Body of pancreas (tissue), 4 donors: ENCODE results near the gene SNRNP25. TPM values are rescaled to one million over a fixed set of nuclear protein-coding genes. Genes with fewer than 3 reads are reported as not detected.

Experiments
- ATAC-seq: fragments of 150-250 bp; one replicate; pipeline ENCODE4 v1.9.1; 2016
- DNase-seq, 4 donors: peaks; one replicate each; pipeline ENCODE4 v3.0.0-alpha.2; 2019
- H3K27ac ChIP-seq, 4 donors: fragments of 200-600 bp; sonication (generic); 1 replicate in 3 of 4; 2 replicates in 1 of 4; pipeline versions ENCODE4 v1.5.1 to v1.6.1; 2016 to 2019; ENCODE audit warnings: mild to moderate bottlenecking in 1 of 4, mixed read lengths in 1 of 4, moderate library complexity in 1 of 4
- H3K27me3 ChIP-seq, 2 donors: fragments of 200-600 bp; sonication (generic); one replicate each; pipeline ENCODE4 v1.6.0; 2016; ENCODE audit warnings: mild to moderate bottlenecking in 1 of 2
- H3K36me3 ChIP-seq, 2 donors: fragments of 200-600 bp; sonication (generic); replicated peaks in 1 of 2; 2 replicates each; pipeline ENCODE4 v1.5.1; 2016; ENCODE audit warnings: low read depth in 2 of 2; ENCODE audit not compliant: insufficient read depth in 1 of 2
- H3K4me1 ChIP-seq: fragments of 200-600 bp; sonication (generic); one replicate; pipeline ENCODE4 v1.6.0; 2016
- H3K4me3 ChIP-seq, 2 donors: fragments of 200-600 bp; sonication (generic); 1 replicate in 1 of 2; 2 replicates in 1 of 2; pipeline ENCODE4 v1.5.1; 2016 to 2019
- H3K9me3 ChIP-seq, 3 donors: fragments of 200-600 bp; sonication (generic); 1 replicate in 2 of 3; 2 replicates in 1 of 3; pipeline ENCODE4 v1.5.1; 2016
- CTCF ChIP-seq, 7 experiments: fragments of 450-650 bp in 4 of 7; fragments of 200-600 bp in 3 of 7; sonication (generic) in 3 of 7; IDR thresholded peaks; one replicate each; pipeline ENCODE4 v1.5.1; 2016 to 2019; ENCODE audit warnings: antibody characterized with exemption in 7 of 7
- POLR2A ChIP-seq, 3 donors: fragments of 450-650 bp; IDR thresholded peaks; one replicate each; pipeline ENCODE4 v1.6.1; 2016; ENCODE audit warnings: antibody characterized with exemption in 3 of 3, mild to moderate bottlenecking in 2 of 3
- WGBS, 2 donors: methylation state at CpG; one replicate each; pipeline ENCODE4 v1.1.5; 2017; 5-methylcytosine and 5-hydroxymethylcytosine counted together
- intact Hi-C: fragments of 100-400 bp; cut with DNase I; formaldehyde crosslinking; loops from one replicate; pipeline ENCODE4 v1.15.1; 2023
- total RNA-seq, 2 donors: library from RNA; depleted of rRNA; stranded (reverse); fragments of >200 nt; gene quantifications; one replicate each; pipeline ENCODE4 v1.1.0, GENCODE V29; 2016

Gene SNRNP25
- total RNA-seq, 2 donors from 2014 or later = 13.2 to 13.5 TPM

- no peaks in the 10 kb centered on the region for H3K36me3 ChIP-seq
- no peaks in the 10 kb centered on the region for H3K9me3 ChIP-seq
- DNase-seq (no peak), ATAC-seq (no peak)
- TF ChIP-seq POLR2A (IDR thresholded peaks at IDR 0.05) (no peak), CTCF (IDR thresholded peaks at IDR 0.05) (no peak)
- H3K4me1 ChIP-seq = peaks cover 42% of the 10 kb centered on the region
- H3K27me3 ChIP-seq = no peaks in the 10 kb centered on the region
- intact Hi-C loops = no loop called here
- no peak overlapping the region for H3K27ac ChIP-seq
- WGBS, 2 donors = 86 to 90% methylated on average over 7 to 27 of the region's 27 CpGs
- no peak overlapping the region for H3K4me3 ChIP-seq
Measured at GRCh38 chr16:67884-68789, 14.5 kb downstream of the SNRNP25 start.

- H3K4me3 ChIP-seq = no peak overlapping the region
- no peak for TF ChIP-seq CTCF (IDR thresholded peaks at IDR 0.05)
- no peak for TF ChIP-seq POLR2A (IDR thresholded peaks at IDR 0.05)
- 76 to 100% methylated on average over 2 to 8 of the region's 8 CpGs for WGBS, 2 donors
- no peaks in the 10 kb centered on the region for H3K36me3 ChIP-seq
- no peak overlapping the region for H3K27ac ChIP-seq
- ATAC-seq (no peak), DNase-seq (no peak)
- peaks cover 43% of the 10 kb centered on the region for H3K4me1 ChIP-seq
- intact Hi-C loops = no loop called here
- H3K9me3 ChIP-seq = no peaks in the 10 kb centered on the region
- H3K27me3 ChIP-seq = no peaks in the 10 kb centered on the region
Measured at GRCh38 chr16:69181-69580, 15.6 kb downstream of the SNRNP25 start.

GRCh38 chr16:71210-71539, 17.5 kb downstream of the SNRNP25 start:
- intact Hi-C loops = no loop called here
- H3K36me3 ChIP-seq = no peaks in the 10 kb centered on the region
- no peak for DNase-seq
- no peaks in the 10 kb centered on the region for H3K9me3 ChIP-seq
- H3K27ac ChIP-seq = peak overlapping the region; percentile 70 to 88 (median 85)
- no peak overlapping the region for H3K4me3 ChIP-seq
- no peaks in the 10 kb centered on the region for H3K27me3 ChIP-seq
- 40% methylated on average over 5 of the region's 5 CpGs; no CpG with 5 or more reads in 1 of the 2 donors for WGBS, 2 donors
- peaks cover 41% of the 10 kb centered on the region for H3K4me1 ChIP-seq
- TF ChIP-seq POLR2A (IDR thresholded peaks at IDR 0.05) (no peak), CTCF (IDR thresholded peaks at IDR 0.05) (no peak)
- no peak for ATAC-seq

- peak; percentile 68 to 86 (median 82) for DNase-seq
- ATAC-seq = peak; percentile 55
- H3K4me3 ChIP-seq = peak overlapping the region in 1 of 2 donors; percentile 38
- H3K27ac ChIP-seq = peak overlapping the region; percentile 70 to 88 (median 85)
- 0 to 11% methylated on average over 7 to 54 of the region's 57 CpGs for WGBS, 2 donors
- peaks cover 46% of the 10 kb centered on the region for H3K4me1 ChIP-seq
- H3K9me3 ChIP-seq = no peaks in the 10 kb centered on the region
- H3K27me3 ChIP-seq = no peaks in the 10 kb centered on the region
- intact Hi-C loops = no loop called here
- H3K36me3 ChIP-seq = no peaks in the 10 kb centered on the region
- TF ChIP-seq CTCF (IDR thresholded peaks at IDR 0.05) (peak in 3 of 7 experiments; percentile 7 to 23 (median 19)), POLR2A (IDR thresholded peaks at IDR 0.05) (peak; percentile 15 to 71 (median 64))
Measured at GRCh38 chr16:71540-72401, 18.1 kb downstream of the SNRNP25 start.
